Bronchial epithelial cell (primary cell): ENCODE measurements around the gene SIDT1. TPM values are rescaled to one million over a fixed set of nuclear protein-coding genes. Genes with fewer than 3 reads are reported as not detected.

Experiments
- DNase-seq: peaks from one replicate; pipeline ENCODE4 v3.0.0-alpha.2; 2010; ENCODE audit warnings: low read depth
- FAIRE-seq: peaks from 2 replicates; lab custom pipeline; 2011; peaks lifted over from hg19 to GRCh38; lab: Jason Lieb, UNC
- H3K27me3 ChIP-seq: 2 replicates; pipeline ENCODE4 v1.5.1; 2011; ENCODE audit warnings: low read length; ENCODE audit not compliant: control insufficient read depth, insufficient read depth
- H3K36me3 ChIP-seq: 2 replicates; pipeline ENCODE4 v1.5.1; 2011; ENCODE audit warnings: low read length; ENCODE audit not compliant: control insufficient read depth, insufficient read depth
- H3K4me3 ChIP-seq: 2 replicates; pipeline ENCODE4 v1.5.1; 2011; ENCODE audit warnings: mild to moderate bottlenecking, low read depth, low read length, control low read depth
- total RNA-seq: library from RNA; depleted of rRNA; stranded (reverse); fragments of >200 nt; gene quantifications from 2 replicates; pipeline ENCODE4 v1.2.1, GENCODE V29; 2014
- TF ChIP-seq, protein P1 (sequence below): IDR thresholded peaks from 2 replicates; pipeline ENCODE4 v1.5.1; 2011; ENCODE audit warnings: mild to moderate bottlenecking, moderate library complexity, low read length, control low read depth, inconsistent platforms; ENCODE audit not compliant: insufficient read depth, severe bottlenecking

The SIDT1 gene
- total RNA-seq, 1 donor from 2014 or later: 0.53 TPM

DNA sequence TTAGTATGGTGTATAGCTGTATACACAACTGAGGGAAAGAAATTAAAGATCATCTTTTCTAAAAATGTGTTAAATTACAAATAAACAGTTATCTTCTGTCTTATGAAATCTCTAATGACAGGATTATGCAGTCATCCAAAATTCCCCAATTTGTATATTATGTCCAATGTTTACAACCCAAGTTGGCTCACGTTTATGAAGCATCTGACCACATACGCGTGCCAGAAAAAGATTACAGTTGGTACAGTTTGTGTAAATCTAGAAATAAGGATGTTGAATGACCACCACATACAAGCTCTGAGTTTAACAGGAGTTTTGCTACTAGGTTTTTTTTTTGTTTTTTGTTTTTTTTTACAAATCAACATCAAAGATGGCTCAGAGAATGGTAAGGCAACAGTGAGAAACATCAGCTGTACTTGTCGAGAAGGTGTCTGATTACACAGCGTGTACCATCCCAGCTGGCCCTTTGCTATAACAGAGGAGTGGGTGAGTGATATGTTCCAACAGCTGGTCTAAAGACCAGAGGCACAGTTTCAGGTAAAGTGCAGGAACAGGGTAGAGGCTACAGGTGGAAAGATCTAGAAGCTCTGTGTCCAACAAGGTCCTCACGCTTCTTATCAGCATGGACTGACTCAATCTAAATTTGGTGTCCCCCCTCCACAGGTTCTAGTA lies 117.0 kb downstream of the SIDT1 start:
- TF ChIP-seq, protein P1, sequence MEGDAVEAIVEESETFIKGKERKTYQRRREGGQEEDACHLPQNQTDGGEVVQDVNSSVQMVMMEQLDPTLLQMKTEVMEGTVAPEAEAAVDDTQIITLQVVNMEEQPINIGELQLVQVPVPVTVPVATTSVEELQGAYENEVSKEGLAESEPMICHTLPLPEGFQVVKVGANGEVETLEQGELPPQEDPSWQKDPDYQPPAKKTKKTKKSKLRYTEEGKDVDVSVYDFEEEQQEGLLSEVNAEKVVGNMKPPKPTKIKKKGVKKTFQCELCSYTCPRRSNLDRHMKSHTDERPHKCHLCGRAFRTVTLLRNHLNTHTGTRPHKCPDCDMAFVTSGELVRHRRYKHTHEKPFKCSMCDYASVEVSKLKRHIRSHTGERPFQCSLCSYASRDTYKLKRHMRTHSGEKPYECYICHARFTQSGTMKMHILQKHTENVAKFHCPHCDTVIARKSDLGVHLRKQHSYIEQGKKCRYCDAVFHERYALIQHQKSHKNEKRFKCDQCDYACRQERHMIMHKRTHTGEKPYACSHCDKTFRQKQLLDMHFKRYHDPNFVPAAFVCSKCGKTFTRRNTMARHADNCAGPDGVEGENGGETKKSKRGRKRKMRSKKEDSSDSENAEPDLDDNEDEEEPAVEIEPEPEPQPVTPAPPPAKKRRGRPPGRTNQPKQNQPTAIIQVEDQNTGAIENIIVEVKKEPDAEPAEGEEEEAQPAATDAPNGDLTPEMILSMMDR: no peak
- DNase-seq (no peak), FAIRE-seq (no peak)
- Histone ChIP-seq H3K27me3 (no peaks in the 10 kb centered on the region), H3K4me3 (no peak overlapping the region), H3K36me3 (no peaks in the 10 kb centered on the region)

DNA sequence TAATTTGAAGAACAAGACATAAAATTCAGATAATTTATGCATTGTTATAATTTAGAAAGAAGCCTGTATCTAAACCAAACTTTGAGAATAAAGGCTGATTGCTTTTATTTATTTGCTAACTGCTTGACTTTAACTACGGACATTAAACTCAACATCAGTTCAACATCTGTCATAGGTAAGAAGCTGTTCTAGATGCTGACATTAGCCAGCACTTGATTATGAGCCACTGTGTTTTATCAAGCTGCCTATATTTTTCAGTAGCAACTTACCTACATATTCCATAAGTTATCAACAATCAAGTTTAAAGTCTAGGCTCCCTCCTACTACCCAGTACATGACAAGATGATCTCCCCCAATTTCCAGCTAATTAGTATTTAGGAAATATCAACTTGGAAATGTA lies 122.0 kb downstream of the SIDT1 start:
- DNase-seq (no peak), FAIRE-seq (no peak)
- Histone ChIP-seq H3K27me3 (no peaks in the 10 kb centered on the region), H3K4me3 (no peak overlapping the region), H3K36me3 (no peaks in the 10 kb centered on the region)
- TF ChIP-seq, protein P1: no peak

DNA sequence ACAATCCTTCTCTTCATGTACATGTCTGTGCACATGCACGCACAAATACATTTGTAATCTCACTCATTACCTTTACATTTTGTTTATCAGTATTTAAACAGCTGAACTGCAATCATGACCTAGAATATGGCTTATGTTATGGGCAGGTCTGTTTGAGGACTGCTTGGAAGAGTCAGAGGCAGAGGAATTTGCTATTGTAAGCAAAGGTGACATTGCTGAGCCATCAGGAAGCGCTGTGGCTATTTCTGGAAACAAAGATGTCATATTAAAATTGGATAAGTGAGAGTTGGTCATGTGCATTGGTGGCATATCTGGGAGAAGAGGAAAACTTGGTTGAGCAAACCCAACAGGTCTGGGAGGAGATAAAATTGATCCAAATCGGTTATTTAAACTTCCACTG lies 122.5 kb downstream of the SIDT1 start:
- no peak for FAIRE-seq
- no peak overlapping the region for H3K4me3 ChIP-seq
- no peaks in the 10 kb centered on the region for H3K27me3 ChIP-seq
- TF ChIP-seq, protein P1: no peak
- DNase-seq: no peak
- H3K36me3 ChIP-seq: no peaks in the 10 kb centered on the region

DNA sequence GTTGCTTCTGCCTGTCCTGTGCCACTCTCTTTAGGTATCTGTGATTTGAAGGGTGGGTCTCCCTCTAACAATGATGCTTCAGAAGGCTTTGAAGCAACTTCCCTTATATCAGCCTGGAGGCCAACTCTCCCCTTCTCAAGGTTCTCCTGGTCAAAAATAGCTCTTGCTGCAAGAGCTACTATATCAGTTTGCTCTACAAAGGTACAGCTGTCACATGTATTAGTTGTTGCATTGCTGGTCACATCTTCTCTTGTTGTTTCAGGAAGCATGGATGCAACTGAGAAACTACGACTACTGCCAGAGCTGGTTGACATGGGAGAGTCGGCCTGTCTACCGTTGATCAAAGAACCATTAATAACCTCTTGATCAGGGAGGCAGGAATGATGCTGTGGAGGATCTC lies 125.8 kb downstream of the SIDT1 start:
- DNase-seq: no peak
- TF ChIP-seq, protein P1: no peak
- Histone ChIP-seq H3K4me3 (no peak overlapping the region), H3K27me3 (no peaks in the 10 kb centered on the region), H3K36me3 (peaks cover 7% of the 10 kb centered on the region)
- no peak for FAIRE-seq

DNA sequence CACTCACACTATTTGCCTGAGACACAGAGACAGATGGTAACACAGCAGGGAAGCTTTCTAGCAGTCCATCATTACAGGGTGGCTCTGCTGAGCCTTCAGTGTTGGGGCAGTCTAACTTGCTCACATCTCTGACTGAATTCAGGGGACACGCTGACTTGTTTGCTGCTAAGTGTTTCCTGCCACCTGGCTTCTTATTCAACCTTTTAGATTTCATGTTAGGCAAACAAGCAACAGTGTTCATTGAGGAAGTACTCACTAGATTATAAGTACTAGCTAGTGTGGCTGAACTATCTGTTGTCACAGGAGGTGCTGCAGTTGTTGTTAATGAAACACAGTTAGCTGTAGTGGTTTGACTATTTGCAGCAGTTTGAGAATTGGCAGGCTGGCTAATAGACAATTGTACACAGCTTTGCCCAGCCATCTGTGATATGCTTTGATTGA lies 126.8 kb downstream of the SIDT1 start:
- no peak for FAIRE-seq
- Histone ChIP-seq H3K27me3 (no peaks in the 10 kb centered on the region), H3K4me3 (no peak overlapping the region), H3K36me3 (peaks cover 7% of the 10 kb centered on the region)
- no peak for DNase-seq
- TF ChIP-seq, protein P1: no peak

DNA sequence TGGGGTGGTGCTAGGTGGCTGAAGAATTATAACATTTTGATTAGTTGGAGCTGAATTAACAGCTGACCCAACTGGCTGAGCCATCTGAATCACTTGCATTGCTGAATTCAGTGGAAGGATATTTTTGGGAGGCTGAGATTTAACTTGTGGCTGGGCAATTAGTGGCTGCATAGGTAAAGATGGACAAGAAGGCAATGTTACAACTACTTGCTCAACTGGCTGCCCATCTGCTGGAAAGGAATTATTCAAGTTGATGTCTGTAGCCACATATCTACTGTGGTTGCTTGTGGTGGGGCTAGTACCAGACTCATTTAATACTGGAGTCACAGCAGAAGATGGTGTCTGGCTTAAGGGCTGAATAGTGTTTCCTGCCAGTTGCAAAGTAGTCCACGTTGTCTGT lies 127.6 kb downstream of the SIDT1 start:
- DNase-seq: no peak
- TF ChIP-seq, protein P1: no peak
- no peak overlapping the region for H3K4me3 ChIP-seq
- H3K36me3 ChIP-seq: peaks cover 7% of the 10 kb centered on the region
- no peaks in the 10 kb centered on the region for H3K27me3 ChIP-seq
- FAIRE-seq: no peak
